AG04449 (cell line): ENCODE results near the gene COX5B.

Experiments
- CTCF ChIA-PET: fragments of 350-600 bp; formaldehyde crosslinking; extraction: SDS; loops from one replicate; lab custom pipeline; 2021; ENCODE audit warnings: antibody characterized with exemption; lab: Yijun Ruan, JAX
- POLR2A ChIA-PET: fragments of 400-600, 350-600 bp; formaldehyde crosslinking; extraction: SDS; loops from one replicate; lab custom pipeline; 2020; ENCODE audit warnings: antibody characterized with exemption, inconsistent platforms; lab: Yijun Ruan, JAX
- DNase-seq: peaks from one replicate; pipeline ENCODE4 v3.0.0-alpha.2; 2010; ENCODE audit warnings: low read depth, low spot score
- H3K4me3 ChIP-seq: 2 replicates; pipeline ENCODE4 v1.5.1; 2011; ENCODE audit warnings: low read depth, mild to moderate bottlenecking, control low read depth, low read length
- TF ChIP-seq, protein P1 (sequence below): IDR thresholded peaks from one replicate; pipeline ENCODE4 v1.5.1; 2011; ENCODE audit warnings: mild to moderate bottlenecking, moderate library complexity, low read length, control low read depth, inconsistent platforms; ENCODE audit not compliant: insufficient read depth; ENCODE audit errors: missing control alignments

COX5B gene

DNA sequence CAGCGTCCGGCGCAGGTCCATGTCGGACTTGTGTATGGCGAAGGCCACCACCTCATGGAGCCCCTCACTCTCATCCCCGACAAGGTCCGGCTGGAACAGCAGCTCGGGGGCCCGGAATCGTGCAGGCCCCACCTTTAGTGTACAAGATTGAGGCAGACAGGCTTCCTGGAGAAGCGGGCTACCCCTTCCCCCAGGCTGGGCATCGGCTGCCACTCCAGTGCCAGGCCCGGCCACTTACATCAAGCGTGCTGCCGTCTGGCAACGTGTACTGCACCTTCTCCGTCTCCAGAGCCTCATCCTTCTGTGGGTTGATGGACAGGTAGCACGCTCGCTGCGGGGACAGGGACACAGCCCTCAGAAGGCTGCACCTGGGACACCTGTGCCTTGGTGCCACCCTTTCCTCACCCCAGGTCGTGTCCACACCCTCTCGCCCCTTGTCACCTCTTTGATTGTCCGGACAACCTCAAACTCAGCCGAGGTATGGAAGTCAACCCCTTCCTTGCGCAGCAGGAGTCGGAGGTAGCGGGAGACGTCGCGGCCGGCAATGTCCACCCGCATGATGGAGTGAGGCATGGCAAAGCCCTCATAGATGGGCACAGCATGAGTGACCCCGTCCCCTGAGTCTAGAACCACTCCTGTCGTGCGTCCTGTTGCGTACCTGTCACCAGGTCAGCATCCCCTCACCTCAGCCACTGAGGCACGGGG is 12.3 kb downstream of the COX5B start:
- DNase-seq, result no peak
- no peak overlapping the region for H3K4me3 ChIP-seq
- TF ChIP-seq, protein P1, sequence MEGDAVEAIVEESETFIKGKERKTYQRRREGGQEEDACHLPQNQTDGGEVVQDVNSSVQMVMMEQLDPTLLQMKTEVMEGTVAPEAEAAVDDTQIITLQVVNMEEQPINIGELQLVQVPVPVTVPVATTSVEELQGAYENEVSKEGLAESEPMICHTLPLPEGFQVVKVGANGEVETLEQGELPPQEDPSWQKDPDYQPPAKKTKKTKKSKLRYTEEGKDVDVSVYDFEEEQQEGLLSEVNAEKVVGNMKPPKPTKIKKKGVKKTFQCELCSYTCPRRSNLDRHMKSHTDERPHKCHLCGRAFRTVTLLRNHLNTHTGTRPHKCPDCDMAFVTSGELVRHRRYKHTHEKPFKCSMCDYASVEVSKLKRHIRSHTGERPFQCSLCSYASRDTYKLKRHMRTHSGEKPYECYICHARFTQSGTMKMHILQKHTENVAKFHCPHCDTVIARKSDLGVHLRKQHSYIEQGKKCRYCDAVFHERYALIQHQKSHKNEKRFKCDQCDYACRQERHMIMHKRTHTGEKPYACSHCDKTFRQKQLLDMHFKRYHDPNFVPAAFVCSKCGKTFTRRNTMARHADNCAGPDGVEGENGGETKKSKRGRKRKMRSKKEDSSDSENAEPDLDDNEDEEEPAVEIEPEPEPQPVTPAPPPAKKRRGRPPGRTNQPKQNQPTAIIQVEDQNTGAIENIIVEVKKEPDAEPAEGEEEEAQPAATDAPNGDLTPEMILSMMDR, result no peak
- POLR2A ChIA-PET, result no interaction called here
- CTCF ChIA-PET, result interaction anchor here (1.3 kb wide), 1 partner anchor 68 kb away, joined by 3 read pairs; no protein-coding TSS in a partner anchor

- CTCF ChIA-PET, result interaction anchor here (1.3 kb wide), 1 partner anchor 38 kb away, joined by 4 read pairs; no protein-coding TSS in a partner anchor
- no peak for DNase-seq
- no peak overlapping the region for H3K4me3 ChIP-seq
- POLR2A ChIA-PET, result no interaction called here
- TF ChIP-seq, protein P1, result no peak
Measured at GRCh38 chr2:97658691-97659157, 12.9 kb downstream of the COX5B start.

DNA sequence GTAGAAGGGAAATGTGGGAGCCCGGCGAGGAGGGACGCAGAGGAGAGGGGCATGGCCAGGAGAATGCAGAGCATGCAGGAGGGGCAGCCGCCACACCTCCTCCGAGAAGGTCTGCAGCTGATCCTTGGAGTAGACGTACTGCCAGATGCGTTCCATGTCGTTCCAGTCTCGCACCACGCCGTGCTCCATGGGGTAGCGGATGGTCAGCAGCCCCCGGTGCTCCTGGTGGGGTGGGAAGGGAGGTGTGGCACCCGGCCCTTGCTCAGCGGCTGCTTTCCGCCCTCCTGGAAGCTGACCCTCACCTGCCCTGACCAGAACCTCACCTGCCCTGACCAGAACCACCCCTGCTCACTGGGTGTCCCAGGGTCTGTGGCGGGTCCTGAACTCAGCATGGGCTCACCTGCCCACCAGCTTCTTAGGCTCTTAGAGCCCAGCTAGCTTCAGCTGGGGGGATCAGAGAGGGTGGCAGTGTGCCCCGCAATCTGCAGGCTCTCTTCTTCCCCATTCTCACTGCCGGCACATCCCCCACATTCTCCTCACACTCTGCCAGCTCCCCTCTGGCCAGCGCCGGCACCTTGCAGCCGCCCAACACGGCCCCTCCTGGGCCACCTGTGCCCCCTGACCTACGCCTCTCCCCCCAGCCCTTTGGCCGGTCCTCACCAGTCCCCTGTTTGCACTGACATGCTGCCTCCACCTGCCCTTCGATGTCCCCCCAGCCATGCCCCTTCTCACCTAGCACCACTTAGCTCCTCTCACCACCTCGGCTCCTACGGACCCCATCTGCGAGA is 13.6 kb downstream of the COX5B start:
- DNase-seq, result no peak
- POLR2A ChIA-PET, result interaction anchor here (1.6 kb wide), 1 partner anchor 8 kb away, joined by 5 read pairs; no protein-coding TSS in a partner anchor

GRCh38 chr2:97660044-97660774 is 14.3 kb downstream of the COX5B start:
- DNase-seq, result no peak
- POLR2A ChIA-PET, result interaction anchor here (1.4 to 1.6 kb wide), 2 partner anchors 8 to 11 kb away, joined by 3 to 5 read pairs; no protein-coding TSS in a partner anchor
- H3K4me3 ChIP-seq, result no peak overlapping the region
- TF ChIP-seq, protein P1, result no peak
- CTCF ChIA-PET, result interaction anchor here (0.6 to 7.6 kb wide), 6 partner anchors 8 to 70 kb away, joined by 3 to 87 read pairs (median 4); no protein-coding TSS in a partner anchor

More for the DNA sequence above, 13.6 kb downstream of the COX5B start:
- CTCF ChIA-PET, result interaction anchor here (0.9 to 3.4 kb wide), 3 partner anchors 9 to 69 kb away, joined by 3 to 11 read pairs (median 4); no protein-coding TSS in a partner anchor
- no peak overlapping the region for H3K4me3 ChIP-seq
- TF ChIP-seq, protein P1, result no peak

- TF ChIP-seq, protein P1, result no peak
- ChIA-PET POLR2A (interaction anchor here (0.7 to 1.6 kb wide), 3 partner anchors 9 to 15 kb away, joined by 3 to 5 read pairs (median 3); partner anchors contain the start of gene COX5B), CTCF (interaction anchor here (0.6 to 7.6 kb wide), 4 partner anchors 9 to 70 kb away, joined by 3 to 87 read pairs (median 8); no protein-coding TSS in a partner anchor)
- DNase-seq, result no peak
- H3K4me3 ChIP-seq, result no peak overlapping the region
Measured at GRCh38 chr2:97660775-97661389, 15.0 kb downstream of the COX5B start.
